Neuron (in vitro differentiated cells): ENCODE results near the gene ABLIM2.

ENCODE experiments used
- H2AFZ ChIP-seq: one replicate; pipeline ENCODE4 v1.6.1; 2013; ENCODE audit warnings: low read depth, mild to moderate bottlenecking, inconsistent platforms, low read length, moderate library complexity
- H3K27me3 ChIP-seq: one replicate; pipeline ENCODE4 v1.6.1; 2013; ENCODE audit warnings: low read length; ENCODE audit not compliant: insufficient read depth
- H3K36me3 ChIP-seq: one replicate; pipeline ENCODE4 v1.6.1; 2013; ENCODE audit warnings: low read length; ENCODE audit not compliant: insufficient read depth
- H3K4me1 ChIP-seq: one replicate; pipeline ENCODE4 v1.6.1; 2013; ENCODE audit warnings: low read length; ENCODE audit not compliant: insufficient read depth
- H3K4me3 ChIP-seq: 2 replicates; pipeline ENCODE4 v1.5.1; 2013; ENCODE audit warnings: mild to moderate bottlenecking, low read length, moderate library complexity
- H3K9me3 ChIP-seq: one replicate; pipeline ENCODE4 v1.6.1; 2013; ENCODE audit warnings: low read length

Gene ABLIM2

DNA sequence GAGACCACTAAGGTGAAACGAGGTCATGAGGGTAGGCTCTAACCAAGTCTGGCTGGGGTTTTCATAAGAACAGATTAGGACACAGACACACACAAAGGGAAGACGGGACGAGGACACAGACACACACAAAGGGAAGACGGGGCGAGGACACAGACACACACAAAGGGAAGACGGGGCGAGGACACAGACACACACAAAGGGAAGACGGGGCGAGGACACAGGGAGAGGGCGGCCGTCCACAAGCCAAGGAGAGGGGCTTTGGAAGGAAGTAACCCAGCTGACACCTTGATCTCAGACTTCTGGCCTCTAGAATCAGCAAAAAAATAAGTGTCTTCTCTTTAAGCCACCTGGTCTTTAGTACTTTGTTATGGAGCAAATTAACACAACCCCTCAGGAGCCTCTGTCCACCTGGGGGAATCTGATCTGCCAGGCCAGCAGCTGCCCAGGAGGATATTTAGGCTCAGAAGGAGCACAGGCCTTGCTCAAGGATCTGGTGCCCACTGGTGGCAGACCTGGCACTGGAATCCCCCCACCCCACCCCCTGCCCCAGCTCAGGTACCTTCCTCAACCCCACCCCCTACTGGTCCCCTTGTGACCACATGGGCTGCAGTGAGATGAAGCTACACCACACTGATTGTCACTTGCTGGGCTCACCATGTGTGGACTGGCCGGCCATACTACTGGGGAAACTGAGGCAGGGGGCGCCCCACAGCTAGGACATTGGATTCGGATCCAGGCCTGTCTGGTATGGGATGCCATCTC, 2.8 kb downstream of the ABLIM2 start:
- H3K4me3 ChIP-seq, result no peak overlapping the region
- H3K4me1 ChIP-seq, result peaks cover 12% of the 10 kb centered on the region
- H2AFZ ChIP-seq, result no peak overlapping the region
- H3K9me3 ChIP-seq, result no peaks in the 10 kb centered on the region
- no peaks in the 10 kb centered on the region for H3K36me3 ChIP-seq
- H3K27me3 ChIP-seq, result peaks cover 53% of the 10 kb centered on the region

DNA sequence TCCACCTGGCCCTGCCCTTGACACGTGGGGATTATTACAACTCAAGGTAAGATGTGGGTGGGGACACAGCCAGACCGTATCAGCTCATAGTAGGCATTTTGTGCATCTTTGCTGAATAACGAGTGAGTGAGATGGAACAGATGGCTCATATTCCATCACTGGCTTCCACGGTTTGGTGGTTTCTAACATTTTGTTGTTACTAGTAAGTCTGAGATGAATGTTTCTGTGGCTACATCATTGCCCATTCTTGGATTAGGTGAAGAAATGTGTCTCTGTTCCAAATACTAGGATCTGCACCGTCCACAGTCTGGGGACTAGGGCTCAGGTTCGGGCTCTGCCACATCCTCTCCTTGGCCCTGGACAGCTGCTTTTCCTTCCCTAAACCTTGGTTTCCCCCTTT, 3.6 kb downstream of the ABLIM2 start:
- Histone ChIP-seq H3K4me3 (no peak overlapping the region), H2AFZ (no peak overlapping the region), H3K9me3 (no peaks in the 10 kb centered on the region), H3K27me3 (peaks cover 51% of the 10 kb centered on the region), H3K4me1 (peaks cover 12% of the 10 kb centered on the region), H3K36me3 (no peaks in the 10 kb centered on the region)

DNA sequence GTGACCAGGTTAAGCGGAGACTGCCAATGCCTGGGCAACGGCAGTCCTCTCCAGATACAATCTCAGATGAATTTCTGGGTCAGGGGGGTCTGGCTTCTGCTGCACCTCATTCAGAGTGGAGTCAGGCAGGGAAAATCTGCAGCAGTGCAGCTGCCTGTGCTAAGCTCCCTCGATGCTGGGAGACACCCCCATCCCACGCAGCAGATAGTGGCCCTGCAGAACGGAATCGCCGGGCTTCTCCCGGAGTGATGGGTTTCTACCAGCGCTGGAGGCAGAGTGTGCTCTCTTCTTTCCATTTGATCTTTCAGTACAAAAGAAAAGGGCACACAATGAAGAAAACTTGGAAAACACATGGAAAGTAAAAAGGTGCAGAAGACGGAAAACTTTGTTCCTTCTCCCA, 5.2 kb downstream of the ABLIM2 start:
- H2AFZ ChIP-seq, result no peak overlapping the region
- H3K36me3 ChIP-seq, result no peaks in the 10 kb centered on the region
- H3K27me3 ChIP-seq, result peaks cover 48% of the 10 kb centered on the region
- H3K4me1 ChIP-seq, result peaks cover 3% of the 10 kb centered on the region
- H3K9me3 ChIP-seq, result no peaks in the 10 kb centered on the region
- H3K4me3 ChIP-seq, result no peak overlapping the region

DNA sequence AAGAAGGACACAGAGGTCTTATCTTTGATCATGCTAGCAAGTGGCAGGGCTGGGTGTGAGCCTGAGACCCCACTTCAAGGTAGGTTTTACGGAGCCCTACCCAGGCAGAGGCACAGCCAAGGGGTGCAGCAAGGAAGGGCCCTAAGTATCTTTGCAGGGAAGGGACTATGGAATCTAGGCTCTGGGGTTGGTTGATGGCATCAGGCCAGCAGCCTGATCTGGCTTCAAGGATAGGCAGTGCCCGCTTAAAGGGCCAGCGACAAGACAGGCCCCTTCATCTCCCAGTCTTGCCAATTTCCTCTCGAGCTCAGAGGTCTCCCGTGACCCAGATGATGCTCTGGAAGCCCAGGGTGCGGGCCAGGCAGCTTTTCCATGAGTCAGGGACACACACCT, 5.8 kb downstream of the ABLIM2 start:
- H3K9me3 ChIP-seq, result no peaks in the 10 kb centered on the region
- H3K4me3 ChIP-seq, result no peak overlapping the region
- no peaks in the 10 kb centered on the region for H3K36me3 ChIP-seq
- H3K4me1 ChIP-seq, result no peaks in the 10 kb centered on the region
- H2AFZ ChIP-seq, result no peak overlapping the region
- peaks cover 42% of the 10 kb centered on the region for H3K27me3 ChIP-seq

DNA sequence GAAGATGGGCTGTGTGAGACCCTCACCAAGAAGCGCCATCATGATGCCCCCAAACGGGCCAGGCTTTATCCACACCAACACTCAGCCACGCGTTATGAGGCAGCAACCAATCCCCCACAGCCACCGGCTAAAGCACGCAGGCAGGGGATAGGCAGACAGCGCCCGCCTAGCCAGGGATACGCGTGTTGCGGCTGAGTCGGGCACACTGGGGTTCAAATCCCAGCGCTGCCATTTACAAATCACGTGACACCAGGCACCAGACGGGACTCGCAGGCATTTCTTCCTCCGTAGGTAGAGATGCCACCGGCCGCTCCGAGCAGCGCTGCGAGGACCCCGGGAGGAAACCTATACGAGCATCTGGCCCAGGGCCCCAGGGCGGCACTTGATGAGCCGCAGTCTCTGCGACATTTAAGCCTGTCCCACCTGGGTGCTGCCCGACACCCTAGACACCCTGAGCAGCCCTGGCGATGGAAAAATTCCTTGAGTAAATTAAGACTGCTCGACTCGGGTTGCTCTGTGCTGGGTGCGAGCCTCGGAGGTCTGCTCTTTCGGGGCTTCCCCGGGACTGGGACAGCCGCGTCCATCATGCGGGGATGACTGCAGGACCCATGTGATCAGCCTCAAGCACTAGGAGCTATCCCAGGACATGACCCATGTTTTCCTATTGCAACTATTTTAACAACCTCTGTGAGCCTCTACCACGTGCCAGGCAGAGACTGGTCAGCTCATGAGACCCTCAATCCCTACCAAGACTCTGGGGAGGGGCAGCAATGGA, 6.3 kb downstream of the ABLIM2 start:
- no peaks in the 10 kb centered on the region for H3K9me3 ChIP-seq
- no peak overlapping the region for H3K4me3 ChIP-seq
- H3K4me1 ChIP-seq, result no peaks in the 10 kb centered on the region
- no peaks in the 10 kb centered on the region for H3K36me3 ChIP-seq
- peaks cover 38% of the 10 kb centered on the region for H3K27me3 ChIP-seq
- no peak overlapping the region for H2AFZ ChIP-seq

DNA sequence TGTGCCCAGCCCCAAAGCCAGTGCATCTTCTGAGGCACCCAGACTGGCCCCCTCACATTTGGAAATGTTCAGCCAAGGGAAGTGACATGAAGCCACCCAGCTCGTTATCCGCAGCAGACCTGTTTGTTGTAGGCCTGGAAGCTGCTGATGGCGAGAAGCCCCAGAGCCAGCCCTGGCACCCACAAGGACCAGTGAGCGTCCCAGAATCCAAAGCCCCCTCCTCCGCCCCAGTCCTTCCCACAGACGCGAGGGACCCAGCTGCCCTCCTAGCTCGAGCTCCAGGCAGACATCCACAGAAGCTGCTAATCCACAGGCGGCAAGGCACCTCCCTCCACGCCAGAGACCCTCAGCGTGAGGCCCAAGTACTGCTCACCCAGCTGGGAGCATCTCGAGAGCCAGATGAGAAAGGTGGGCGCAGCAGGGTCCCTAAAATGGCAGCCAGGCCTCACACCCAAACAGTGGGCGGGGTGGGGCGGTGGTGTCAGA, 7.4 kb downstream of the ABLIM2 start:
- no peaks in the 10 kb centered on the region for H3K9me3 ChIP-seq
- H3K4me1 ChIP-seq, result no peaks in the 10 kb centered on the region
- H2AFZ ChIP-seq, result no peak overlapping the region
- H3K4me3 ChIP-seq, result no peak overlapping the region
- no peaks in the 10 kb centered on the region for H3K36me3 ChIP-seq
- peaks cover 28% of the 10 kb centered on the region for H3K27me3 ChIP-seq

DNA sequence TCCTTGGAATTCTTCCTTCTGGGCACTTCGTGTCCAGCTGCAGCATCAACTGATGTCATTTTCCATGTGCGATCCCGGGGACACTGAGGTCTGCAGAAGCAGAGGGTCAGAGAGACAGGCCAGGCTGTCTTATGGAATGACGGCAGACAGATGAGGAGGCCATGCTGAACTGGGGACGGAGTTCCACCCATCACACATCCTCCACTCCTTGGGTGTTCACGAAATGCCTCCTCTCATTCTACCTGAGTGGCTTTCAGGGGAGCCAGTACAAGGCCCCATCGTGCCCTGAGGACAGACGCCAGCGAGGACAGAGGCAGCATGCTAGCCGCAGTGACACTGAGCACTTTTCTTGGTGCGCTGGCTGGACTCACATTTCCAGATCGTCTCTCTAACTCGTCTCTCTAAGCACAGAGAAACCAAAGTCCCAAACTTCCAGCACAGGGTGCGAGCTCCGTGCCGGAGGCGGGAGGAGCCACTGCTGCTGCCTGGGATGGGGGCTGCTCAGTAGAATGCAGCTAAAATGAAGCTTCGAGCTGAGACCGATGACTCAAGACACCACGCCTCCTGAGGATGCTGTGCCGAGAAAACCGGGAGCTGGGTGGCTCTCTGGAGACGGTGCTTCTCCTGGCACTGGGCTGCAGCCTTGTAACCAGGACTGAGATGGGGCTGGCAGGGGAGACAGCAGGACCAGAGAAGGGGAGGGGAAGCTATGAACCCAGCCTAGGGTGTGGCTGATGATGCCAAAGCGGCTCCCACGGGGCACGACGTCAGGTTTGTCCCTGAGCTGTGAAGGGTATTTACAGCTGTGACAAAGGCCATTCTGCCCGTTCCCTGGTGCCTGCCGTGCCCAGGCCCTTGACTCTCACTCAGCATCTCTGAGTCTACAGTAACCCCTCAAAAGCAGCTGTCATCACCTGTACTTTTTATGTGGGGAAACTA, 8.2 kb downstream of the ABLIM2 start:
- no peaks in the 10 kb centered on the region for H3K36me3 ChIP-seq
- no peak overlapping the region for H3K4me3 ChIP-seq
- H2AFZ ChIP-seq, result no peak overlapping the region
- no peaks in the 10 kb centered on the region for H3K9me3 ChIP-seq
- no peaks in the 10 kb centered on the region for H3K4me1 ChIP-seq
- peaks cover 26% of the 10 kb centered on the region for H3K27me3 ChIP-seq

DNA sequence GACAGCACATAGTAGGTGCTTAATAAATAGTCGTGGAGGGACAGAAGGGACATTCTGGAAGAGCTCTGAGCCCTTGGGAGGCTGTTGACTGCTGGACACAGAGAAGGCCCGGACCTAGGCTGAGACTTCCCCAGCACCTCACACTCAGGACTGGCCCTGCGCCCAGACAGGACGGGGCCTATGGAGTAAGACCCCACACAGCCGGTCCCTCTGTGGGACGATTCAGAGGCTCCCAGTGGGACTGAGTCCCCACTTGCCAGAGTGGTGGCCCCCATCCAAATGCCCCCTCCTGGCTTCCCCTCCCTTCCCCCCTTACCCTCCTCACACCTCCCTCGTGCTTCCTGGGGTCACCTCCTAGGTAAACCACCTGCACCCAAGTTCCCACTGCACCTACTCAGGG, 8.9 kb downstream of the ABLIM2 start:
- Histone ChIP-seq H3K4me1 (peaks cover 3% of the 10 kb centered on the region), H3K27me3 (peaks cover 24% of the 10 kb centered on the region), H2AFZ (no peak overlapping the region), H3K4me3 (no peak overlapping the region), H3K36me3 (no peaks in the 10 kb centered on the region), H3K9me3 (no peaks in the 10 kb centered on the region)

DNA sequence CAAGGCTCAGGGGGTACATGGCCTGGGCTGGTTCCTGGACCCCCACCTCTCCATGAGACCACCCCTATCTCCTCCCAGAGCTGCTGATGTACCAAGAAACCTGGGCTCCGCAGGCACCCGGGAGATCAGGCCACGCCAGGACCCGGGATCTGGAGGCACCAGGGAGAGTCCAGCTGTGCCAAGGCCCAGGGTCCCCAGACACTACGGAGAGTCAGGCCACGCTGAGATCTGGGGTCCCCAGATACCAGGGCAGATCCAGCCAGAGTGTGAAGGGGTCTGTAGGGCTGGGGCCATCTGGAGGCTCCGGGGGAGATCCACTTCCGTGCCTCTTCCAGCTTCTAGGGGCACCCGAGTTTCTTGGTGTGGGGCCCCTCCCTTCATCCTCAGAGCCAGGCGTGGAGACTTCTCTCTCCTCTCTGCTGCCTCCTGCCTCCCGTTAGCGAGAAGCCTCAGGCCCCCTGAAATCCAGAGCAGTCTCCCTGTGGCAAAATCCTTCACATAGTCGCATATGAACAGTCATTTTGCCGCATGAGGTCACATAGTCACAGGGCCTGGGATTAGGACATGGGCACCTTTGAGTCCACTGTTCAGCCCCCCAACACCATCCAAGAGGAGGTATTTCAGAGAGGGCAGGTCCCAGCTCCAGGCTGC, 9.7 kb downstream of the ABLIM2 start:
- H3K4me1 ChIP-seq, result peaks cover 11% of the 10 kb centered on the region
- no peaks in the 10 kb centered on the region for H3K9me3 ChIP-seq
- H3K36me3 ChIP-seq, result no peaks in the 10 kb centered on the region
- H3K27me3 ChIP-seq, result peaks cover 25% of the 10 kb centered on the region
- no peak overlapping the region for H2AFZ ChIP-seq
- no peak overlapping the region for H3K4me3 ChIP-seq

DNA sequence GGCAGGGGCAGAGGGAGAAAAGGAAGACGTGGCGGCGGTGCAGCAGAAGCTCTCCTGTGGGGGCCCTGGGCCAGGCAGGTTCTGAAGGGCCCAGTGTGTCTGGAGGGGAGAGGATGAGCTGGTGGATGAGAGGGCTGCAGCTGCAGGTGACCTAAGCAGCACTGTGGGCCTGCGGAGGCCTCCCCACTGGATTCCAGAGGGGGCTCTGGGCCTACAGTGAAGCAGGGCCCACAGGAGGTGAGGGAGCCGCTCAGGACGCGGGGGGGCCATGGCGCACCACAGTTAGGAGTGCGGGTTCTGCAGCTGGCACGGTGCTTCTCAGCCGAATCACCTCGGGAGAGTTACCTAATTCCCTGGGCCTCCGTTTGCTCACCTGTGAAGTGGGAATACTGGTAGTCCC, 10.5 kb downstream of the ABLIM2 start:
- Histone ChIP-seq H3K9me3 (no peaks in the 10 kb centered on the region), H3K27me3 (peaks cover 27% of the 10 kb centered on the region), H3K4me3 (no peak overlapping the region), H3K36me3 (no peaks in the 10 kb centered on the region), H2AFZ (no peak overlapping the region), H3K4me1 (peaks cover 14% of the 10 kb centered on the region)

DNA sequence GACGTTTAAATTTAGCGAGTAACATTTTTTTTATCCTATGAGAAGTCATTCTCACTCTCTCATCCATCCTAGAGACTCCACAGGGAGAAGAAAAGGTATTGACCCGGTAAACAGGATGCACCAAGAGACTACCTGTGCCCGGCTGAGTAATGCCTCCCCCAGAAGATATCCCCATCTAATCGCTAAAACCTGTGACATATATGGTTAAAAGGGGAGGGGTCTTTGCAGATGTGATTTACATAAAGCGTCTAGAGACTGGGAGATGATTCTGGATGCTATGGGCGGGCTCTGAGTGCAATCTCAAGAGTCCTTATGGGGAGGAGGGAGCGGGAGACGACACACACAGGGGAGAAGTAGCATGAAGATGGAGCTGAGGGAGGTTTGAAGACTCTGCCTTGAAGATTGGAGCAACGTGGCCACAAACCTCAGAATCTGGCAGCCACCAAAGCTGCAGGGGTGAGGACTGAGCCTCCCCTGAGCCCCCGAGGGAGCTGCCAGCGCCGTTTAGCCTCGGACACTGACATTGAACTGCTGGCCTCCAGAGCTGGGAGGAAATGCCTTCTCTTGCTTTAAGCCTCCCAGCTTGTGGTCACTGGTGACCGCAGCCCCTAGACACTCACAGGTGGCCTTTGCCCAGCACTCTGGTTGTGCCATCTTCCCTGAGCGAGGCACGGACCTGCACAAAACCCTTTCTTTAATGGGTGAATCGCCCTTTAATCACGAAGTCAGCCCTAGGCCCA, 11.2 kb downstream of the ABLIM2 start:
- Histone ChIP-seq H3K27me3 (peaks cover 26% of the 10 kb centered on the region), H3K36me3 (no peaks in the 10 kb centered on the region), H3K4me1 (peaks cover 14% of the 10 kb centered on the region), H3K4me3 (no peak overlapping the region), H3K9me3 (no peaks in the 10 kb centered on the region), H2AFZ (no peak overlapping the region)

DNA sequence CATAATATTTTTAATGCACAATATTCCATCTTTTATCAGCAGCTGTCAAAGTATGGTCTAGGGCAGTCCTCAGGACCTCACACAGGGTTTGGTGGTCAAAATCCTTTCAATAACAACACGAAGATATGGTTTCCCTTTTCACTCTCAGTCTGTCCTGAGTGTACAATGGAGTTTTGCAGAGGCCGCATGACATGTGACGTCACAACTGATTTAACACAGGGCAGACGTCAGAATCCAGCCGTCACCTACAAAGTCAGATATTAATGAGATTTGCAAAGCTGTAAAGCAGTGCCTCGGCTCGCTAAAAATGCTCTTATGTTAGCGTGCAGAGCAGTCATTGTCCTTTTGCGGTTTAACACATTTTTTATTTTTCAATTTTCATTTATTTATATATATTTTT, 12.5 kb downstream of the ABLIM2 start:
- Histone ChIP-seq H3K27me3 (peaks cover 24% of the 10 kb centered on the region), H3K4me1 (peaks cover 14% of the 10 kb centered on the region), H3K4me3 (no peak overlapping the region), H3K36me3 (no peaks in the 10 kb centered on the region), H3K9me3 (no peaks in the 10 kb centered on the region), H2AFZ (no peak overlapping the region)
